Suprapubic skin (tissue), 4 donors: ENCODE results near the gene LORICRIN. TPM values are rescaled to one million over a fixed set of nuclear protein-coding genes. Genes with fewer than 3 reads are reported as not detected.
"Not testable (repeated sequence)": the region's sequence is repeated elsewhere in the genome, so short reads cannot be mapped to it uniquely, and the experiment has no call there.

Experiments
- DNase-seq, 2 donors: peaks; one replicate each; pipeline ENCODE4 v3.0.0-alpha.2; 2019; ENCODE audit warnings: low spot score in 2 of 2
- H3K27ac ChIP-seq: fragments of 200-600 bp; sonication (generic); one replicate; pipeline ENCODE4 v1.5.1; 2019
- H3K27me3 ChIP-seq: fragments of 200-600 bp; sonication (generic); one replicate; pipeline ENCODE4 v1.5.1; 2019
- H3K36me3 ChIP-seq: fragments of 200-600 bp; sonication (generic); one replicate; pipeline ENCODE4 v1.5.1; 2019
- H3K4me1 ChIP-seq: fragments of 200-600 bp; sonication (generic); one replicate; pipeline ENCODE4 v1.5.1; 2019
- H3K4me3 ChIP-seq: fragments of 200-600 bp; sonication (generic); one replicate; pipeline ENCODE4 v1.5.1; 2019; ENCODE audit warnings: mild to moderate bottlenecking
- H3K9me3 ChIP-seq: fragments of 200-600 bp; sonication (generic); one replicate; pipeline ENCODE4 v1.5.1; 2019
- CTCF ChIP-seq, 2 donors: fragments of 200-600 bp in 1 of 2; fragments of 450-650 bp in 1 of 2; sonication (generic) in 1 of 2; IDR thresholded peaks; one replicate each; pipeline ENCODE4 v1.5.1; 2016 to 2019; ENCODE audit warnings: antibody characterized with exemption in 2 of 2, mild to moderate bottlenecking in 1 of 2, moderate library complexity in 1 of 2
- EP300 ChIP-seq: sonication (generic); formaldehyde crosslinking; IDR thresholded peaks from one replicate; pipeline ENCODE4 v1.6.1; 2017; ENCODE audit warnings: antibody characterized with exemption
- POLR2A ChIP-seq, 2 donors: fragments of 450-650 bp; IDR thresholded peaks; one replicate each; pipeline ENCODE4 v1.6.1; 2017; ENCODE audit warnings: antibody characterized with exemption in 2 of 2, mild to moderate bottlenecking in 2 of 2, moderate library complexity in 2 of 2
- POLR2AphosphoS5 ChIP-seq, 3 donors: sonication (generic); formaldehyde crosslinking; IDR thresholded peaks; one replicate each; pipeline ENCODE4 v1.6.1; 2017; ENCODE audit warnings: antibody characterized with exemption in 3 of 3
- WGBS: methylation state at CpG from one replicate; pipeline ENCODE4 v1.1.5; 2018; 5-methylcytosine and 5-hydroxymethylcytosine counted together
- total RNA-seq, 4 donors: library from RNA; depleted of rRNA; stranded (reverse); fragments of >200 nt; gene quantifications; one replicate each; pipeline ENCODE4 v1.1.0, GENCODE V29; 2016

LORICRIN gene
- total RNA-seq, 4 donors from 2014 or later: 14.9 to 257 (median 228) TPM

GRCh38 chr1:153217744-153218416 lies 41.6 kb upstream of the LORICRIN start:
- no peak for DNase-seq
- H3K27ac ChIP-seq: no peak overlapping the region
- peaks cover 3% of the 10 kb centered on the region for H3K27me3 ChIP-seq
- TF ChIP-seq POLR2AphosphoS5 (IDR thresholded peaks at IDR 0.05) (no peak), CTCF (IDR thresholded peaks at IDR 0.05) (no peak), POLR2A (IDR thresholded peaks at IDR 0.05) (no peak), EP300 (no peak)
- no peaks in the 10 kb centered on the region for H3K4me1 ChIP-seq
- H3K9me3 ChIP-seq: no peaks in the 10 kb centered on the region
- H3K36me3 ChIP-seq: no peaks in the 10 kb centered on the region
- 70% methylated on average over 2 of the region's 2 CpGs for WGBS
- H3K4me3 ChIP-seq: no peak overlapping the region

- no peaks in the 10 kb centered on the region for H3K36me3 ChIP-seq
- TF ChIP-seq CTCF (IDR thresholded peaks at IDR 0.05) (no peak), EP300 (no peak), POLR2A (IDR thresholded peaks at IDR 0.05) (no peak), POLR2AphosphoS5 (IDR thresholded peaks at IDR 0.05) (no peak)
- no peak for DNase-seq
- H3K27me3 ChIP-seq: peaks cover 4% of the 10 kb centered on the region
- H3K27ac ChIP-seq: no peak overlapping the region
- no peaks in the 10 kb centered on the region for H3K9me3 ChIP-seq
- no peaks in the 10 kb centered on the region for H3K4me1 ChIP-seq
- H3K4me3 ChIP-seq: no peak overlapping the region
- WGBS: 58% methylated on average over 6 of the region's 6 CpGs
Observed at GRCh38 chr1:153220606-153221303, 38.7 kb upstream of the LORICRIN start.

- not testable (repeated sequence) for H3K36me3 ChIP-seq, H3K27ac ChIP-seq, H3K9me3 ChIP-seq, H3K27me3 ChIP-seq, H3K4me3 ChIP-seq, H3K4me1 ChIP-seq, DNase-seq
- TF ChIP-seq CTCF (IDR thresholded peaks at IDR 0.05): peak; percentile 31 to 65
- 56% methylated on average over 16 of the region's 16 CpGs for WGBS
Observed at GRCh38 chr1:153223040-153223891, 36.2 kb upstream of the LORICRIN start.

- no peaks in the 10 kb centered on the region for H3K4me1 ChIP-seq
- H3K9me3 ChIP-seq: no peaks in the 10 kb centered on the region
- WGBS: 79% methylated on average over 2 of the region's 2 CpGs
- no peak for TF ChIP-seq CTCF (IDR thresholded peaks at IDR 0.05)
- TF ChIP-seq POLR2AphosphoS5 (IDR thresholded peaks at IDR 0.05): no peak
- TF ChIP-seq POLR2A (IDR thresholded peaks at IDR 0.05): no peak
- no peak for TF ChIP-seq EP300
- H3K4me3 ChIP-seq: no peak overlapping the region
- H3K36me3 ChIP-seq: no peaks in the 10 kb centered on the region
- H3K27ac ChIP-seq: no peak overlapping the region
- peaks cover 6% of the 10 kb centered on the region for H3K27me3 ChIP-seq
- DNase-seq: no peak
Observed at GRCh38 chr1:153227810-153228209, 31.7 kb upstream of the LORICRIN start.

GRCh38 chr1:153228491-153228890 lies 31.0 kb upstream of the LORICRIN start:
- no peaks in the 10 kb centered on the region for H3K36me3 ChIP-seq
- H3K4me1 ChIP-seq: no peaks in the 10 kb centered on the region
- TF ChIP-seq POLR2A (IDR thresholded peaks at IDR 0.05): no peak
- TF ChIP-seq POLR2AphosphoS5 (IDR thresholded peaks at IDR 0.05): no peak
- no peak for TF ChIP-seq EP300
- TF ChIP-seq CTCF (IDR thresholded peaks at IDR 0.05): no peak
- H3K9me3 ChIP-seq: no peaks in the 10 kb centered on the region
- H3K4me3 ChIP-seq: no peak overlapping the region
- no peak for DNase-seq
- WGBS: 81% methylated on average over 1 of the region's 1 CpG
- peaks cover 4% of the 10 kb centered on the region for H3K27me3 ChIP-seq
- no peak overlapping the region for H3K27ac ChIP-seq

- not testable (repeated sequence) for H3K4me1 ChIP-seq, H3K4me3 ChIP-seq, H3K27me3 ChIP-seq, H3K36me3 ChIP-seq, H3K9me3 ChIP-seq, H3K27ac ChIP-seq
- WGBS: 56% methylated on average over 12 of the region's 12 CpGs
- DNase-seq: peak in 1 of 2 donors; percentile 31
Observed at GRCh38 chr1:153229076-153229829, 30.2 kb upstream of the LORICRIN start.
